ENCODE data around the gene UBASH3B. TPM values are rescaled to one million over a fixed set of nuclear protein-coding genes. Genes with fewer than 3 reads are reported as not detected.

UBASH3B gene
- total RNA-seq, 1 donor from 2014 or later = 2.0 TPM

- H3K9me3 Mint-ChIP-seq = no peaks in the 10 kb centered on the region
- no peaks in the 10 kb centered on the region for H3K36me3 Mint-ChIP-seq
- H3K4me3 Mint-ChIP-seq = no peak overlapping the region
- Histone ChIP-seq H3K9ac (no peak overlapping the region), H3K36me3 (no peaks in the 10 kb centered on the region), H3K9me3 (ENCODE audit: low read depth) (no peaks in the 10 kb centered on the region), H3K4me2 (no peak overlapping the region), H2AFZ (replicated peaks) (no peak overlapping the region), H3K4me1 (peaks cover 18% of the 10 kb centered on the region), H4K20me1 (ENCODE audit: low read depth) (no peaks in the 10 kb centered on the region), H3K4me3 (no peak overlapping the region), H3K27me3 (no peaks in the 10 kb centered on the region), H3K27ac (no peak overlapping the region), H3K79me2 (ENCODE audit: low read depth) (no peaks in the 10 kb centered on the region), H3F3A (ENCODE audit: low read depth) (no peaks in the 10 kb centered on the region)
- peaks cover 36% of the 10 kb centered on the region for H3K4me1 Mint-ChIP-seq
- no peak for TF ChIP-seq EZH2phosphoT487 (IDR thresholded peaks at IDR 0.05)
- TF ChIP-seq CTCF (IDR thresholded peaks at IDR 0.05) = no peak
- TF ChIP-seq EZH2 (IDR thresholded peaks at IDR 0.05) = no peak
- peaks cover 6% of the 10 kb centered on the region for H3K27me3 Mint-ChIP-seq (ENCODE audit: insufficient read depth, low read depth)
- no peak for DNase-seq (ENCODE audit: low spot score)
- no peak overlapping the region for H3K27ac Mint-ChIP-seq
Observed at GRCh38 chr11:122744357-122744756, 88.8 kb downstream of the UBASH3B start.

GRCh38 chr11:122745111-122745510 lies 89.6 kb downstream of the UBASH3B start:
- TF ChIP-seq EZH2 (IDR thresholded peaks at IDR 0.05) = no peak
- no peaks in the 10 kb centered on the region for H4K20me1 ChIP-seq (ENCODE audit: low read depth)
- Mint-ChIP-seq H3K36me3 (no peaks in the 10 kb centered on the region), H3K27me3 (ENCODE audit: insufficient read depth, low read depth) (peaks cover 6% of the 10 kb centered on the region), H3K9me3 (no peaks in the 10 kb centered on the region), H3K27ac (no peak overlapping the region), H3K4me1 (peaks cover 36% of the 10 kb centered on the region), H3K4me3 (no peak overlapping the region)
- no peak overlapping the region for H3K4me2 ChIP-seq
- H3K9ac ChIP-seq = no peak overlapping the region
- H3K27ac ChIP-seq = no peak overlapping the region
- H2AFZ ChIP-seq (replicated peaks) = no peak overlapping the region
- H3K9me3 ChIP-seq (ENCODE audit: low read depth) = no peaks in the 10 kb centered on the region
- no peaks in the 10 kb centered on the region for H3K36me3 ChIP-seq
- no peaks in the 10 kb centered on the region for H3F3A ChIP-seq (ENCODE audit: low read depth)
- DNase-seq (ENCODE audit: low spot score) = no peak
- H3K79me2 ChIP-seq (ENCODE audit: low read depth) = no peaks in the 10 kb centered on the region
- peaks cover 18% of the 10 kb centered on the region for H3K4me1 ChIP-seq
- no peak overlapping the region for H3K4me3 ChIP-seq
- no peaks in the 10 kb centered on the region for H3K27me3 ChIP-seq

GRCh38 chr11:122746050-122746478 lies 90.5 kb downstream of the UBASH3B start:
- Histone ChIP-seq H3K36me3 (no peaks in the 10 kb centered on the region), H3K4me1 (peaks cover 18% of the 10 kb centered on the region), H3K79me2 (ENCODE audit: low read depth) (no peaks in the 10 kb centered on the region), H2AFZ (replicated peaks) (no peak overlapping the region), H3K4me3 (no peak overlapping the region), H3K9ac (no peak overlapping the region), H3K27me3 (no peaks in the 10 kb centered on the region), H3K27ac (no peak overlapping the region), H3F3A (ENCODE audit: low read depth) (no peaks in the 10 kb centered on the region), H3K9me3 (ENCODE audit: low read depth) (no peaks in the 10 kb centered on the region), H3K4me2 (no peak overlapping the region), H4K20me1 (ENCODE audit: low read depth) (no peaks in the 10 kb centered on the region)
- peaks cover 6% of the 10 kb centered on the region for H3K27me3 Mint-ChIP-seq (ENCODE audit: insufficient read depth, low read depth)
- H3K4me1 Mint-ChIP-seq = peaks cover 36% of the 10 kb centered on the region
- no peaks in the 10 kb centered on the region for H3K36me3 Mint-ChIP-seq
- no peak for TF ChIP-seq EZH2phosphoT487 (IDR thresholded peaks at IDR 0.05)
- TF ChIP-seq EZH2 (IDR thresholded peaks at IDR 0.05) = no peak
- no peak for TF ChIP-seq CTCF (IDR thresholded peaks at IDR 0.05)
- no peak for DNase-seq (ENCODE audit: low spot score)
- H3K27ac Mint-ChIP-seq = no peak overlapping the region
- no peak overlapping the region for H3K4me3 Mint-ChIP-seq
- no peaks in the 10 kb centered on the region for H3K9me3 Mint-ChIP-seq

GRCh38 chr11:122746611-122747244 lies 91.2 kb downstream of the UBASH3B start:
- H2AFZ ChIP-seq (replicated peaks) = no peak overlapping the region
- no peaks in the 10 kb centered on the region for H3K36me3 Mint-ChIP-seq
- H3K9me3 ChIP-seq (ENCODE audit: low read depth) = no peaks in the 10 kb centered on the region
- H3K9me3 Mint-ChIP-seq = no peaks in the 10 kb centered on the region
- H3K4me2 ChIP-seq = no peak overlapping the region
- H3K79me2 ChIP-seq (ENCODE audit: low read depth) = no peaks in the 10 kb centered on the region
- no peak overlapping the region for H3K9ac ChIP-seq
- no peak overlapping the region for H3K27ac Mint-ChIP-seq
- DNase-seq (ENCODE audit: low spot score) = no peak
- no peak overlapping the region for H3K27ac ChIP-seq
- H3K27me3 ChIP-seq = no peaks in the 10 kb centered on the region
- TF ChIP-seq CTCF (IDR thresholded peaks at IDR 0.05) = no peak
- TF ChIP-seq EZH2 (IDR thresholded peaks at IDR 0.05) = no peak
- TF ChIP-seq EZH2phosphoT487 (IDR thresholded peaks at IDR 0.05) = no peak
- no peak overlapping the region for H3K4me3 ChIP-seq
- H3K4me3 Mint-ChIP-seq = no peak overlapping the region
- no peaks in the 10 kb centered on the region for H4K20me1 ChIP-seq (ENCODE audit: low read depth)
- no peaks in the 10 kb centered on the region for H3F3A ChIP-seq (ENCODE audit: low read depth)
- no peaks in the 10 kb centered on the region for H3K36me3 ChIP-seq
- H3K27me3 Mint-ChIP-seq (ENCODE audit: insufficient read depth, low read depth) = peaks cover 6% of the 10 kb centered on the region
- peaks cover 18% of the 10 kb centered on the region for H3K4me1 ChIP-seq
- peaks cover 29% of the 10 kb centered on the region for H3K4me1 Mint-ChIP-seq

Data from neural progenitor cell (in vitro differentiated cells).